Breast epithelium (tissue), 4 donors: ENCODE data around the gene KLF18. TPM values are rescaled to one million over a fixed set of nuclear protein-coding genes. Genes with fewer than 3 reads are reported as not detected.

Source experiments
- DNase-seq, 2 donors: peaks; one replicate each; pipeline ENCODE4 v3.0.0-alpha.2; 2019; ENCODE audit warnings: low spot score in 2 of 2
- H3K27ac ChIP-seq, 2 donors: fragments of 200-600 bp; sonication (generic) in 1 of 2; one replicate each; pipeline ENCODE4 v1.5.1; 2016 to 2019; ENCODE audit warnings: mild to moderate bottlenecking in 1 of 2
- H3K27me3 ChIP-seq, 2 donors: fragments of 200-600 bp; sonication (generic) in 1 of 2; one replicate each; pipeline versions ENCODE4 v1.5.1 to v1.6.0; 2017 to 2019; ENCODE audit warnings: control low read depth in 1 of 2, mild to moderate bottlenecking in 1 of 2
- H3K36me3 ChIP-seq: fragments of 200-600 bp; one replicate; pipeline ENCODE4 v1.5.1; 2019
- H3K4me1 ChIP-seq, 2 donors: fragments of 200-600 bp; sonication (generic); one replicate each; pipeline ENCODE4 v1.5.1; 2016 to 2019; ENCODE audit warnings: control low read depth in 1 of 2
- H3K4me3 ChIP-seq, 3 donors: fragments of 200-600 bp; sonication (generic); 1 replicate in 2 of 3; 2 replicates in 1 of 3; pipeline ENCODE4 v1.5.1; 2016 to 2019; ENCODE audit warnings: mild to moderate bottlenecking in 3 of 3, moderate library complexity in 2 of 3
- H3K9me3 ChIP-seq, 2 donors: fragments of 200-600 bp; sonication (generic) in 1 of 2; one replicate each; pipeline ENCODE4 v1.5.1; 2016 to 2019; ENCODE audit warnings: control low read depth in 1 of 2
- POLR2A ChIP-seq: fragments of 450-650 bp; IDR thresholded peaks from one replicate; pipeline ENCODE4 v1.6.1; 2016; ENCODE audit warnings: antibody characterized with exemption, mild to moderate bottlenecking, moderate library complexity
- POLR2AphosphoS5 ChIP-seq, 3 donors: sonication (generic); formaldehyde crosslinking; IDR thresholded peaks; one replicate each; pipeline ENCODE4 v1.6.1; 2017; ENCODE audit warnings: antibody characterized with exemption in 3 of 3
- intact Hi-C: fragments of 100-400 bp; cut with DNase I; formaldehyde crosslinking; loops from one replicate; pipeline ENCODE4 v1.15.1; 2023; ENCODE audit warnings: low total_unique reads
- total RNA-seq, 3 donors: library from RNA; depleted of rRNA; stranded (reverse); fragments of >200 nt; gene quantifications; one replicate each; pipeline ENCODE4 v1.1.0, GENCODE V29; 2016
- TF ChIP-seq, protein P1 (sequence below), 3 donors: fragments of 450-650 bp; IDR thresholded peaks; one replicate each; pipeline ENCODE4 v1.5.1; 2016 to 2017; ENCODE audit warnings: antibody characterized with exemption in 3 of 3, mild to moderate bottlenecking in 3 of 3, moderate library complexity in 3 of 3

Gene KLF18
- total RNA-seq, 3 donors from 2014 or later = not detected

DNA sequence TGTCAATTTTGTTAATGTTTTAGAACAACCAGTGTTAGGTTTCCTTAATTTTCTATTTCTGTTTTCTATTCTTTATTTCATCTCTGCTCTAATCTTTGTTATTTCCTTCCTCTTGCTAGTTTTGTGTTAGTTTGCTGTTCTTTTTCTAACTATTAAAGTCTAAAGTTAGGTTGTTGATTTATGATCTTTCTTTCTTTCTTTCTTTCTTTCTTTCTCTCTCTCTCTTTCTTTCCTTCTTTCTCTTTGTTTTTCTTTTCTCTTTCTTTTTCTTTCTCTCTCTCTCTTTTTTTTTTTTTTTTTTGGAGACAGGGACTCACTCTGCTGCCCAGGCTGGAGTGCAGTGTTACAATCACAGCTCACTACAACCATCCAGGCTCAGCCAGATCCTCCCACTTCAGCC lies 17.4 kb upstream of the KLF18 start:
- H3K36me3 ChIP-seq = no peaks in the 10 kb centered on the region
- no peak for DNase-seq
- intact Hi-C loops = no loop called here
- no peaks in the 10 kb centered on the region for H3K27me3 ChIP-seq
- TF ChIP-seq POLR2A = no peak
- TF ChIP-seq, protein P1, sequence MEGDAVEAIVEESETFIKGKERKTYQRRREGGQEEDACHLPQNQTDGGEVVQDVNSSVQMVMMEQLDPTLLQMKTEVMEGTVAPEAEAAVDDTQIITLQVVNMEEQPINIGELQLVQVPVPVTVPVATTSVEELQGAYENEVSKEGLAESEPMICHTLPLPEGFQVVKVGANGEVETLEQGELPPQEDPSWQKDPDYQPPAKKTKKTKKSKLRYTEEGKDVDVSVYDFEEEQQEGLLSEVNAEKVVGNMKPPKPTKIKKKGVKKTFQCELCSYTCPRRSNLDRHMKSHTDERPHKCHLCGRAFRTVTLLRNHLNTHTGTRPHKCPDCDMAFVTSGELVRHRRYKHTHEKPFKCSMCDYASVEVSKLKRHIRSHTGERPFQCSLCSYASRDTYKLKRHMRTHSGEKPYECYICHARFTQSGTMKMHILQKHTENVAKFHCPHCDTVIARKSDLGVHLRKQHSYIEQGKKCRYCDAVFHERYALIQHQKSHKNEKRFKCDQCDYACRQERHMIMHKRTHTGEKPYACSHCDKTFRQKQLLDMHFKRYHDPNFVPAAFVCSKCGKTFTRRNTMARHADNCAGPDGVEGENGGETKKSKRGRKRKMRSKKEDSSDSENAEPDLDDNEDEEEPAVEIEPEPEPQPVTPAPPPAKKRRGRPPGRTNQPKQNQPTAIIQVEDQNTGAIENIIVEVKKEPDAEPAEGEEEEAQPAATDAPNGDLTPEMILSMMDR (IDR thresholded peaks at IDR 0.05) = no peak
- no peak for TF ChIP-seq POLR2AphosphoS5 (IDR thresholded peaks at IDR 0.05)
- no peak overlapping the region for H3K4me3 ChIP-seq
- no peaks in the 10 kb centered on the region for H3K4me1 ChIP-seq
- H3K9me3 ChIP-seq = no peaks in the 10 kb centered on the region
- no peak overlapping the region for H3K27ac ChIP-seq

DNA sequence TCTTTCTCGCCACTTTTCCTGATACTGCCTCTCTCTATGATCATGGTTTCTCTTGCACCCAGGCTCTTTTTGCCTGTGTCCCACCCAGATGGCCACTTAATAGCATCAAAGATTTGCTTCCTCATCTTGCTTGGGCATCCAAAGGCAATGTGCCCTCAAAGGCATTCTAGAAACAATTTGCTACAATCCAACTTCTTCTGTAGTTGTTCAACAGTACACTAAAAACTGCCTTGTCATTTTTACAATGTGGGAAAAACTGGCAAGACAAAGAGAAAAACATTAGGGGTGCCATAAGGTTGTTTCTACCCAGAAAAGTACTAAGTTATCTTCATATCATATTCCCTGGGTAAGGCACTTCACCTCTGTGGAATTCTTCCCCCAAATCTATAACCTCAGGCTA lies 16.5 kb upstream of the KLF18 start:
- no peaks in the 10 kb centered on the region for H3K36me3 ChIP-seq
- TF ChIP-seq POLR2A (no peak), POLR2AphosphoS5 (IDR thresholded peaks at IDR 0.05) (no peak)
- TF ChIP-seq, protein P1 (IDR thresholded peaks at IDR 0.05) = no peak
- no peaks in the 10 kb centered on the region for H3K27me3 ChIP-seq
- no peak for DNase-seq
- no peaks in the 10 kb centered on the region for H3K9me3 ChIP-seq
- H3K4me1 ChIP-seq = no peaks in the 10 kb centered on the region
- intact Hi-C loops = no loop called here
- H3K27ac ChIP-seq = no peak overlapping the region
- no peak overlapping the region for H3K4me3 ChIP-seq

DNA sequence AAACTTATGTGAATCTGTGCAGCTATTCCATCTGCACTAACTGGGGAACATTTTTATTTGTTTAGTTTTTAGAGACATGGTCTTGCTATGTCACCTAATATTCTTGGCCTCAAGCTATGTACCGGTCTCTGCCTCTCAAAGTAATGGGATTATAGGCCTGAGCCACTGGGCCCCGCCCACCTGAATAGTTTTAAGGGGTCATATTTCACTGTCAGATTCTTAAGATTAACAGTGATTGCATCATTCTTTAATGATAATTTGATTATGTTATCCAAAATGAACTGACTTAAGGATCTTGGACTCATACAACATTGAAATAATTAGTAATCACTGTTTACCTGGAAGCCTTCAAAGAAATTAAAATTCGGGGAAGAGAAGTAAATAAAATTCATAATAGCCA lies 12.6 kb upstream of the KLF18 start:
- Histone ChIP-seq H3K36me3 (no peaks in the 10 kb centered on the region), H3K9me3 (no peaks in the 10 kb centered on the region), H3K4me3 (no peak overlapping the region), H3K27me3 (no peaks in the 10 kb centered on the region), H3K27ac (no peak overlapping the region), H3K4me1 (no peaks in the 10 kb centered on the region)
- DNase-seq = no peak
- intact Hi-C loops = no loop called here
- TF ChIP-seq POLR2AphosphoS5 (IDR thresholded peaks at IDR 0.05) (no peak), POLR2A (no peak)
- TF ChIP-seq, protein P1 (IDR thresholded peaks at IDR 0.05) = no peak

DNA sequence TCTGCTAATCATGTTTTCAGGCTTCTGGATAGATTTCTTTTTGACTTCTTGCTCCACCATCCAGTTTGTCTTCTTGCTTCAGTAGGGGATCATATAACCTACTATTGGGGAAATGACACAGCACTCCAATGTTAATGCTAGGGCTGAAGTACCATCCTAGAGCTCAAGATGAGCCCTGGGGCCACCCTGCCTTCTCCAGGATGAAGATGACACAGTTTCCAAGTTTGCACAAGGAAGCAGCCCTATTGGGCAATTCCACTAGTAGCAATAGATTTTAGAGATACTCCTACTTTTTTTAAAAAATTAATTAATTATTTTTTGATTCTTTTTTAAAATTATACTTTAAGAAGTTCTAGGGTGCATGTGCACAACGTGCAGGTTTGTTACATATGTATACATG lies 11.3 kb upstream of the KLF18 start:
- intact Hi-C loops = no loop called here
- H3K27ac ChIP-seq = no peak overlapping the region
- no peak overlapping the region for H3K4me3 ChIP-seq
- DNase-seq = no peak
- TF ChIP-seq POLR2AphosphoS5 (IDR thresholded peaks at IDR 0.05) (no peak), POLR2A (no peak)
- TF ChIP-seq, protein P1 (IDR thresholded peaks at IDR 0.05) = no peak
- H3K36me3 ChIP-seq = no peaks in the 10 kb centered on the region
- H3K27me3 ChIP-seq = no peaks in the 10 kb centered on the region
- no peaks in the 10 kb centered on the region for H3K9me3 ChIP-seq
- no peaks in the 10 kb centered on the region for H3K4me1 ChIP-seq

DNA sequence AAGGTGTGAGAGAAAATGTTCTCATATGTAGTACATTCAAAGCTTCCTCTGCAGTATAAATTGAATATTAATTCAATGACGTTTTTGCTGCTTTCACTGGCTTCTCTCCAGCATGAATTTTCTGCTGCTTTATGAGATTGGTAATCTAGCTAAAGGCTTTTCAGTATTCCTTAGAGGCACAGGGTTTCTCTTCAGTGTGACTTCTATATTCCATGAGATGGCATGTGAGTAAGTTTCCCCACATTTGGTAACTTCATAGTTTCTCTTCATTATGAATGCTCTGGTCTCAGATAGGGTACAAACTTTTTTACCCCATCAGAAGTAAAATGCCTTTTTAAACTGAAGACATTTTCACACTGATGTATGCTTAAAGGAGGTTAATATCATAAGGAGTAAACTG lies 10.4 kb upstream of the KLF18 start:
- H3K36me3 ChIP-seq = no peaks in the 10 kb centered on the region
- H3K4me1 ChIP-seq = no peaks in the 10 kb centered on the region
- H3K9me3 ChIP-seq = no peaks in the 10 kb centered on the region
- intact Hi-C loops = no loop called here
- H3K27ac ChIP-seq = no peak overlapping the region
- H3K4me3 ChIP-seq = no peak overlapping the region
- no peaks in the 10 kb centered on the region for H3K27me3 ChIP-seq
- DNase-seq = no peak
- TF ChIP-seq, protein P1 (IDR thresholded peaks at IDR 0.05) = no peak
- TF ChIP-seq POLR2AphosphoS5 (IDR thresholded peaks at IDR 0.05) (no peak), POLR2A (no peak)
